GM19397 (cell line): Measurements from ENCODE around the gene COPS3.

Source experiments
- ATAC-seq: cut with Tn5 transposase; IDR thresholded peaks from one replicate; pipeline ENCODE4 v1.9.1; 2021; ENCODE audit warnings: mild to moderate bottlenecking, moderate library complexity; ENCODE audit not compliant: unreplicated experiment

The COPS3 gene

GRCh38 chr17:17246879-17247278 is 34.2 kb downstream of the COPS3 start:
- no peak for ATAC-seq

- ATAC-seq = no peak
These were observed 37.9 kb downstream of the COPS3 start for GRCh38 chr17:17243163-17243562.

GRCh38 chr17:17242246-17242645 is 38.8 kb downstream of the COPS3 start:
- no peak for ATAC-seq

- no peak for ATAC-seq
These were observed 39.4 kb downstream of the COPS3 start for GRCh38 chr17:17241656-17242055.

GRCh38 chr17:17239832-17240231 is 41.2 kb downstream of the COPS3 start:
- ATAC-seq = no peak

GRCh38 chr17:17237026-17237799 is 43.8 kb downstream of the COPS3 start, which contains the start of gene FLCN:
Gene FLCN (minus strand): TSS chr17:17237168. CDS start chr17:17228137, 9,031 bp downstream.
- peak; percentile 92 for ATAC-seq

GRCh38 chr17:17236295-17237025 is 44.6 kb downstream of the COPS3 start:
- ATAC-seq = no peak

GRCh38 chr17:17235212-17236174 is 45.6 kb downstream of the COPS3 start:
- no peak for ATAC-seq

GRCh38 chr17:17232303-17232621 is 48.8 kb downstream of the COPS3 start:
- ATAC-seq = no peak

- no peak for ATAC-seq
These were observed 49.3 kb downstream of the COPS3 start for GRCh38 chr17:17231621-17232302.

- ATAC-seq = no peak
These were observed 51.3 kb downstream of the COPS3 start for GRCh38 chr17:17229416-17230384.

GRCh38 chr17:17228521-17229279 is 52.3 kb downstream of the COPS3 start:
- no peak for ATAC-seq

GRCh38 chr17:17227608-17228520 is 53.2 kb downstream of the COPS3 start:
- no peak for ATAC-seq

GRCh38 chr17:17226451-17227265 is 54.4 kb downstream of the COPS3 start:
- no peak for ATAC-seq

- no peak for ATAC-seq
These were observed 55.1 kb downstream of the COPS3 start for GRCh38 chr17:17225901-17226300.

GRCh38 chr17:17224137-17224536 is 56.9 kb downstream of the COPS3 start:
- ATAC-seq = no peak

- ATAC-seq = no peak
These were observed 57.3 kb downstream of the COPS3 start for GRCh38 chr17:17223736-17224135.
